ENCODE data around the gene BACE1-AS.

BACE1-AS gene

DNA sequence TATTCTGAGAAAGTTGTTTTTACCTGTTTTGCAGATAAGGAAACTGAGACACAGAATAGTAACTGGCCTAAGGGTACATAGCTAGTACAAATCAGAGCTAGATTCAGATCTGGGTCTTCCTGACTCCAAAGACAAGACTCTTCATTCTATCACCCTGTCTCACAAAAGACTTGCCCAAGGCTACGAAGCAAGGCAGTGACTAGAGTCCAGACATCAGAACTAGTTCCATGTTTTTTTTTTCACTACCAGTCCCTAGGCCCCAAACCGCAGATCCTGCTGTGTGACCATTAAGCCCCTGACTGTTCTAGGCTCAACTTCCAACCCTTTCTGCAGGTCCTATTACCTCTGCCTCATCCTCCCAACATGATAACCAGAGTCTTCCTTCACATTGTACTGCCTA, 1.5 kb downstream of the BACE1-AS start:
- no peak for DNase-seq (ENCODE audit: low read depth in 2 of 2)

- DNase-seq (ENCODE audit: low read depth in 2 of 2), result no peak
Measured at GRCh38 chr11:117295438-117296137, 4.4 kb downstream of the BACE1-AS start.

- no peak for DNase-seq (ENCODE audit: low read depth in 2 of 2)
Measured at GRCh38 chr11:117296881-117297280, 5.7 kb downstream of the BACE1-AS start.

- no peak for DNase-seq (ENCODE audit: low read depth in 2 of 2)
Measured at GRCh38 chr11:117298195-117298594, 7.0 kb downstream of the BACE1-AS start.

DNA sequence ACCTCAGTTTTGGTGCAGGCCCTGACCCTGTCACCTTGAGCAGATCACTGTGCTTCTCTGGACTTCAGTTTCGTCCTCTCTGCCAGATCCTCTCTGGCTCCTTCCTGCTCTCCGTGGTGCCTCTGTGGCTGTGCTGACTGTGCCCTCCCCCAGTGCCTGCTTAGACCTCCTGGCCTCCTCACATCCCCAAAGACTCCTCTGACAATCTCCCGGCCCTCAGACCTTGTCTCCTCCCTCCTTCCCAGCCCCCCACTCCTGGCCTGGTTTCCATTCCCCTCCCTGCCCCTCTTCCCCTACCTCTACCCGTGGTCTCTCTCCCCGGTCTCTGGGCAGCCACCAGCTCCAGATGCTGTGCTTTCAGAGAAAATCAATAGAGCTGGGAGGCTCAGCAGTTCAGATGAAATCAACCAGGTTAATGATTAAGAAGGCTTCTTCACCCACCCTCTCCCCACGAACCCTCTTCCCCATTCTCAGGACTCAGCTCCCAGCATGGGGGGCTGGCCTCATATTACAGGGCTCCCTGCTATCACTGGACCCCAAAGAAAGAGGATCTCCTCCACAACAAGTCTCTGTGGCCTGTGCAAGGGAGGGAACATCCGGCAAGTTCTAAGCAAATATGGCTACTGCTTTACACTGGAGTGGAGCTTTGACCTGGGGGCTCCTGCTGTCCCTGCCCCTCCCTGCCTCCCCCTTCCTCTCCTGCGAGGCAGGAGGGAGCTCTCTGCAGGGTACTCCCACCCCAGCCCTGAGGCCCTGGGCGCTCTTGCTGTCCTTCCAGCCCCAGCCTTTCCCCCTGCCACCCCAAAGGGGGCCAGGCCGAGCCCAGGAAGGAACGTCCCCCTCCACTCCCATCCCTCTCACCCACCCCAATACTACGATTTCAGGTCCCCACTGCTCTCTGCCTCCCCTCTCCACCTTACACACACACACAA, 8.5 kb downstream of the BACE1-AS start:
- no peak for DNase-seq (ENCODE audit: low read depth in 2 of 2)

- no peak for DNase-seq (ENCODE audit: low read depth in 2 of 2)
Measured at GRCh38 chr11:117300283-117300663, 9.1 kb downstream of the BACE1-AS start.

DNA sequence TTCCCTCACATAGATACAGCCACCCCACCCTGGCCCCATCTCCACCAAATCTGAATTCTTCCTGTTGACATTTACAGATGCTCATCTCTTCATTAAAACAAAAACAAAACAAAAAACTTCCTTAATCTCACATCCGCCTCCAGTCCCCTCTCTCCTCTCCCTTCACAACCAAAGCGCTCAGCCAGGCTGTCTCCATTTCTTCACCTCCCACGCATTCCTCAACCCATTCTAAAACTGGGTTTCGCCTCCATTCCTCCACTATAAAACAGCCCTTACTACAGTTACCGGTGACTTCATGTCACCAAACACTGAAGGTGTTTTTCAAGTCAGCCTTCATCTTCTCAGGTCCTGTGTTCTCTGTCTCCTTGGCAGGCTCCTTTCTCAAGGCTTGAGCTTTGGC, 9.6 kb downstream of the BACE1-AS start:
- no peak for DNase-seq (ENCODE audit: low read depth in 2 of 2)

DNA sequence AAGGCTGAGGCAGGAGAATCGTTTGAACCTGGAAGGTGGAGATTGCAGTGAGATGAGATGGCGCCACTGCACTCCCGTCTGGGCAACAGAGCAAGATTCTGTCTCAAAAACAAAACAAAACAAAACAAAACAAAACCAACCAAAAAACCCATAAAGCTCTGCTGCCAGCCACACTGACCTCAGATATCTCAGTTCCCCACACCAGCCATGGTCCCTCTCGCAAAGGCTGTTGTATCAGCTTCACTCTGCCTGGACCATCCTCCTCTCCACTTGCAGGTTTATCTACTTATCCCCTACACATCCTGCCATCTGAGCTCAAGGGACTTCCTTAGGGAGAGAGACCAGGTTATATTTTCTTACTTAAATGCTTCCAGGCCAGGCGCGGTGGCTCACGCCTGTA, 11.1 kb downstream of the BACE1-AS start:
- DNase-seq (ENCODE audit: low read depth in 2 of 2), result no peak

DNA sequence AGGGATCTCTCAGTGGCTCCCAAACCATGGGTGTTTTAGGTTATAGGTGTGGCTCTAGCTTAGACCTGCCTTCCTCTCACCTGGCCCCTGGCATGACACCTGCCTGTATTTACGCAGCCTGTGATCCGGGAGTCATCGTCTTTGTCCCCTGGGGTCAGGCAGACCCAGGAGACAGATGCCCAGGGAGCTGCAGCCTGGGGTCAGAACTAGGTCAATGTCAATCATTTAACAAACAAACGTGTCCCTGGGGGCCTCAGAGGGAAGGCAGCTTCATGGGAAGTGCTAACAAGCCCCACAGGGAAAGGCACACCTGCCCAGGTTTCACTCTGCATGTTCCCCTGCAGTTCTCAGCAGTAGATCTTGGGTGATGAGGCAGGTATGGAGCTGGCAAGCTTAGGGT, 12.0 kb downstream of the BACE1-AS start:
- DNase-seq (ENCODE audit: low read depth in 2 of 2), result no peak

GRCh38 chr11:117303646-117304315, 12.6 kb downstream of the BACE1-AS start:
- DNase-seq (ENCODE audit: low read depth in 2 of 2), result no peak

DNA sequence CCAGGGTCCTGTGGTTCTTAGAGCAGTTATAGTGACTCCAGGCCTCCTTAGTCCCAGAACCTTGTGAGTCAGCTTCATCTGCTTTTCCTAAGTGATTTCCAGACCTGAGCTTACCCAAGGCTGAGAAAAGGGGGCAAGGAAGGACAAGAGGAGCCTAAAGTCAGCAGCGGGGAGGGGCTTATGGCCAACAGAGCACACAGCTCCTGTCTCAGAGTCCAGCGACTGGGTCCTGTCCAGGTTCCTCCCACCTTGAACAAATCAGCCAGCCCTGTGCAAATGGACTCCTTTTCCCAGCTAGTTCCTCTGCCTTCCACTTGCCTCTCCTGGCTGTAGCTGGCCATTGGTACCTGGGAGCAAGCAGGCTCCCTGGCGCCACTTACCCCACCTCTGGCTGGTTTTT, 14.0 kb downstream of the BACE1-AS start:
- DNase-seq (ENCODE audit: low read depth in 2 of 2), result no peak

- DNase-seq (ENCODE audit: low read depth in 2 of 2), result no peak
Measured at GRCh38 chr11:117309310-117309709, 18.2 kb downstream of the BACE1-AS start.

DNA sequence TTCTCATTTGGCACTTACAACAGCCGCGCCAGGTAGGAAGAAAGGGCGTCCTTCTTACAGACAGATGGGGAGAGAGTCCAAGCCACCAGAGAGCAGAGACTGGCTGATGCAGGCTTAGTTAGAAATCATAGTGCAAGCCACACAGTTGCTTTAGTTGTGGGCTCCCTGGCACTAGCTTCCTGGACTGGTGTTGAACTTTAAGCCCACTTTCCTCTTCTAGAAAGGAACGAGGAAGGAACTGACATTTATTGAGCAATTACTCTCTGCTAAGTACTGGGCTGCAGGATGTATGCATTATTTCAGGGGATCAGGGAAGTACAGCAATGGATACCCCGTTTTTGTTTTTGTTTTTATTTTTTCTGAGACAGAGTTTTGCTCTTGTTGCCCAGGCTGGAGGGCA, 21.9 kb downstream of the BACE1-AS start:
- no peak for DNase-seq (ENCODE audit: low read depth in 2 of 2)

- no peak for DNase-seq (ENCODE audit: low read depth in 2 of 2)
Measured at GRCh38 chr11:117313828-117314768, 23.0 kb downstream of the BACE1-AS start.

GRCh38 chr11:117314840-117315239, 23.7 kb downstream of the BACE1-AS start:
- no peak for DNase-seq (ENCODE audit: low read depth in 2 of 2)

GRCh38 chr11:117315285-117316196, 24.4 kb downstream of the BACE1-AS start:
- no peak for DNase-seq (ENCODE audit: low read depth in 2 of 2)

DNA sequence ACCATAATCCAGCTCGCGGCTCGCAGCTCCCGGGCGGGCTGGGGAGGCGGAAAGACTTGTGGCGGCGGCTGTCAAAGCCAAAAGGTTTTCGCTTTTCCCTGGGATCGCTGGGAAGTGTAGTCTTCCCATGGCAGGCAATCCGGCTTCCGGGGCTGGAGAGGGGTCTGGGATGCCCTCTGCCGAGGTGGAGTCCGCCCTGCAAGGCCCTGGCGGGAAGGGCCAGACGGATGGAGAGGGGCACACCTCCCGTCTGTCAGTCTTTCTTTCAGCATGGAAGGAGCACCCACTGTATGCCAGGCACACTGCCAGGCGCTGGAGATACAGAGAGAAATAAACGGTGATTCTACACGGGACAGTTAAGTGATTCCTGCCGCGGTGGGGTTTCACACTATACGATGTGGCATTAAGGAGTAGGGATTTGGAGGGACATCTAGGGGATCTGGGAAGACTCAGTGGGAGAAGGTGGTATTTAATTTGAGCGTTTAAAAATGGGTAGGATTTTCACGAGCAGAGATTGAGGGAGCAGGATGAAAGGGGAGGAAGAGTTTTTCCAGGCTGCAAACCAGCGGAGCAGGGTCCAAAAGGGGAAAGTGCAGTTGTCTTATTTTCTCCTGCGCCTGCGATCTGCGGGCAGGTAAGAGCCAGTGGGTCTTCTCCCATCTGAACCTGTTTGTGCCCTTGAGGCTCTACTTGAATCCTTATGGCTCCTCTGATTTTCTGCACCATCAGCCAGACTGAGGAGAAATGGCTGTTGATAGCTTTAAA, 25.2 kb downstream of the BACE1-AS start, which contains the start of gene BACE1:
TSS of gene BACE1 (minus strand) at position 60 of the 765 bp plus-strand sequence. CDS start 461 bp downstream, outside the sequence.
- DNase-seq (ENCODE audit: low read depth in 2 of 2), result no peak

DNA sequence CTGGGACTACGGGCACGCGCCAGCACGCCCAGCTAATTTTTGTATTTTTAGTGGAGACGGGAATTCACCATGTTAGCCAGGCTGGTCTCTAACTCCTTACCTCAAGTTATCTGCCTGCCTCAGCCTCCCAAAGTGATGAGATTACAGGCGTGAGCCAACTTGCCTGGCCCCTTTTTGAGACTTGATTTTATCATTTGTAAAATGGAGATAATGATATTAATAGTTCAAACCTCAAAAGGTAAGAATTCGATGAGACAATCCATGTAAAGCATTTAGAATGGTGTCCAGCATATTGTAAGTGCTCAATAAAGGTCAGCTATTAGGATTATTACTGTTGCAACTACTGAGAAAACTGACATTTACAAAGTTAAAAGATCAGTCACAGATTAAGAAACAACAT, 27.6 kb downstream of the BACE1-AS start:
- DNase-seq (ENCODE audit: low read depth in 2 of 2), result no peak

GRCh38 chr11:117319214-117319840, 28.2 kb downstream of the BACE1-AS start:
- no peak for DNase-seq (ENCODE audit: low read depth in 2 of 2)

All from stimulated activated CD8-positive, alpha-beta memory T cell treated with anti-CD3 and anti-CD28 coated beads, Interleukin-7, amount 100 ng/mL, for 1 hour (primary cell).